Measurements from ENCODE around the gene OR56B1.

The OR56B1 gene

GRCh38 chr11:5727691-5728090, 8.6 kb upstream of the OR56B1 start:
- Histone ChIP-seq H3K4me1 (ENCODE audit: control insufficient read depth, insufficient read depth, low read length, poor library complexity, severe bottlenecking) (no peaks in the 10 kb centered on the region), H3K9me3 (ENCODE audit: control insufficient read depth, low read length) (no peaks in the 10 kb centered on the region), H3K27ac (ENCODE audit: low read depth, low read length, severe bottlenecking) (no peak overlapping the region), H3K4me3 (ENCODE audit: extremely low read depth, insufficient read depth, low read length, poor library complexity, severe bottlenecking) (no peak overlapping the region), H3K36me3 (ENCODE audit: control insufficient read depth, insufficient read depth, low read length) (no peaks in the 10 kb centered on the region)
- WGBS, 2 experiments (ENCODE audit: insufficient coverage in 2 of 2), result 100% methylated on average over 1 of the region's 1 CpG; no CpG with 5 or more reads in 1 of the 2 experiments

GRCh38 chr11:5737091-5737490, 843 bp downstream of the OR56B1 start:
- Histone ChIP-seq H3K36me3 (ENCODE audit: control insufficient read depth, insufficient read depth, low read length) (no peaks in the 10 kb centered on the region), H3K4me3 (ENCODE audit: extremely low read depth, insufficient read depth, low read length, poor library complexity, severe bottlenecking) (no peak overlapping the region), H3K4me1 (ENCODE audit: control insufficient read depth, insufficient read depth, low read length, poor library complexity, severe bottlenecking) (no peaks in the 10 kb centered on the region), H3K27ac (ENCODE audit: low read depth, low read length, severe bottlenecking) (no peak overlapping the region), H3K9me3 (ENCODE audit: control insufficient read depth, low read length) (no peaks in the 10 kb centered on the region)

- Histone ChIP-seq H3K27ac (ENCODE audit: low read depth, low read length, severe bottlenecking) (no peak overlapping the region), H3K4me3 (ENCODE audit: extremely low read depth, insufficient read depth, low read length, poor library complexity, severe bottlenecking) (no peak overlapping the region), H3K9me3 (ENCODE audit: control insufficient read depth, low read length) (no peaks in the 10 kb centered on the region), H3K36me3 (ENCODE audit: control insufficient read depth, insufficient read depth, low read length) (no peaks in the 10 kb centered on the region), H3K4me1 (ENCODE audit: control insufficient read depth, insufficient read depth, low read length, poor library complexity, severe bottlenecking) (no peaks in the 10 kb centered on the region)
- whole genome bisulfite sequencing, 2 experiments (ENCODE audit: insufficient coverage in 2 of 2), result 83 to 89% methylated on average over 3 to 4 of the region's 6 CpGs
Measured at GRCh38 chr11:5737670-5738392, 1.6 kb downstream of the OR56B1 start.

GRCh38 chr11:5738431-5738830, 2.2 kb downstream of the OR56B1 start:
- no CpG with 5 or more reads among the region's 1 CpG for whole genome bisulfite sequencing, 2 experiments (ENCODE audit: insufficient coverage in 2 of 2)
- H3K27ac ChIP-seq (ENCODE audit: low read depth, low read length, severe bottlenecking), result no peak overlapping the region
- H3K36me3 ChIP-seq (ENCODE audit: control insufficient read depth, insufficient read depth, low read length), result no peaks in the 10 kb centered on the region
- H3K9me3 ChIP-seq (ENCODE audit: control insufficient read depth, low read length), result no peaks in the 10 kb centered on the region
- no peak overlapping the region for H3K4me3 ChIP-seq (ENCODE audit: extremely low read depth, insufficient read depth, low read length, poor library complexity, severe bottlenecking)
- no peaks in the 10 kb centered on the region for H3K4me1 ChIP-seq (ENCODE audit: control insufficient read depth, insufficient read depth, low read length, poor library complexity, severe bottlenecking)

- WGBS, 2 experiments (ENCODE audit: insufficient coverage in 2 of 2), result 86 to 100% methylated on average over 1 of the region's 3 CpGs
Measured at GRCh38 chr11:5746614-5747013, 10.4 kb downstream of the OR56B1 start.

GRCh38 chr11:5749836-5750235, 13.6 kb downstream of the OR56B1 start:
- Histone ChIP-seq H3K27ac (ENCODE audit: low read depth, low read length, severe bottlenecking) (no peak overlapping the region), H3K36me3 (ENCODE audit: control insufficient read depth, insufficient read depth, low read length) (no peaks in the 10 kb centered on the region), H3K4me1 (ENCODE audit: control insufficient read depth, insufficient read depth, low read length, poor library complexity, severe bottlenecking) (no peaks in the 10 kb centered on the region), H3K9me3 (ENCODE audit: control insufficient read depth, low read length) (no peaks in the 10 kb centered on the region), H3K4me3 (ENCODE audit: extremely low read depth, insufficient read depth, low read length, poor library complexity, severe bottlenecking) (no peak overlapping the region)
- WGBS, 2 experiments (ENCODE audit: insufficient coverage in 2 of 2), result no CpG with 5 or more reads among the region's 3 CpGs

More at GRCh38 chr11:5746614-5747013, 10.4 kb downstream of the OR56B1 start:
- no peaks in the 10 kb centered on the region for H3K4me1 ChIP-seq (ENCODE audit: control insufficient read depth, insufficient read depth, low read length, poor library complexity, severe bottlenecking)
- no peak overlapping the region for H3K4me3 ChIP-seq (ENCODE audit: extremely low read depth, insufficient read depth, low read length, poor library complexity, severe bottlenecking)
- no peaks in the 10 kb centered on the region for H3K36me3 ChIP-seq (ENCODE audit: control insufficient read depth, insufficient read depth, low read length)
- no peaks in the 10 kb centered on the region for H3K9me3 ChIP-seq (ENCODE audit: control insufficient read depth, low read length)
- no peak overlapping the region for H3K27ac ChIP-seq (ENCODE audit: low read depth, low read length, severe bottlenecking)

- H3K4me3 ChIP-seq (ENCODE audit: extremely low read depth, insufficient read depth, low read length, poor library complexity, severe bottlenecking), result no peak within 1 kb of the TSS
- H3K27ac ChIP-seq (ENCODE audit: low read depth, low read length, severe bottlenecking), result no peak within 1 kb of the TSS
- H3K4me1 ChIP-seq (ENCODE audit: control insufficient read depth, insufficient read depth, low read length, poor library complexity, severe bottlenecking), result no peaks in the 10 kb centered on the region
- no CpG with 5 or more reads among the region's 1 CpG for WGBS, 2 experiments (ENCODE audit: insufficient coverage in 2 of 2)
- H3K9me3 ChIP-seq (ENCODE audit: control insufficient read depth, low read length), result no peaks in the 10 kb centered on the region
- no peaks in the 10 kb centered on the region for H3K36me3 ChIP-seq (ENCODE audit: control insufficient read depth, insufficient read depth, low read length)
Measured at GRCh38 chr11:5753943-5754342, 17.7 kb downstream of the OR56B1 start, which contains the start of gene OR52N4. Gene OR52N4 (plus strand): TSS chr11:5754243. CDS start chr11:5754741, 498 bp downstream.

GRCh38 chr11:5767056-5767455, 30.8 kb downstream of the OR56B1 start:
- H3K9me3 ChIP-seq (ENCODE audit: control insufficient read depth, low read length), result no peaks in the 10 kb centered on the region
- no peak overlapping the region for H3K27ac ChIP-seq (ENCODE audit: low read depth, low read length, severe bottlenecking)
- H3K36me3 ChIP-seq (ENCODE audit: control insufficient read depth, insufficient read depth, low read length), result no peaks in the 10 kb centered on the region
- no CpG with 5 or more reads among the region's 1 CpG for whole genome bisulfite sequencing, 2 experiments (ENCODE audit: insufficient coverage in 2 of 2)
- H3K4me3 ChIP-seq (ENCODE audit: extremely low read depth, insufficient read depth, low read length, poor library complexity, severe bottlenecking), result no peak overlapping the region
- H3K4me1 ChIP-seq (ENCODE audit: control insufficient read depth, insufficient read depth, low read length, poor library complexity, severe bottlenecking), result no peaks in the 10 kb centered on the region

- WGBS, 2 experiments (ENCODE audit: insufficient coverage in 2 of 2), result no CpG with 5 or more reads among the region's 4 CpGs
- no peak within 1 kb of the TSS for H3K27ac ChIP-seq (ENCODE audit: low read depth, low read length, severe bottlenecking)
Measured at GRCh38 chr11:5783255-5783654, 47.0 kb downstream of the OR56B1 start, which contains the start of gene OR52N5. Gene OR52N5 (minus strand): TSS chr11:5783355. CDS start chr11:5778634, 4,721 bp downstream.

More at GRCh38 chr11:5783255-5783654, 47.0 kb downstream of the OR56B1 start, which contains the start of gene OR52N5:
- Histone ChIP-seq H3K36me3 (ENCODE audit: control insufficient read depth, insufficient read depth, low read length) (no peaks in the 10 kb centered on the region), H3K9me3 (ENCODE audit: control insufficient read depth, low read length) (no peaks in the 10 kb centered on the region), H3K4me3 (ENCODE audit: extremely low read depth, insufficient read depth, low read length, poor library complexity, severe bottlenecking) (no peak within 1 kb of the TSS), H3K4me1 (ENCODE audit: control insufficient read depth, insufficient read depth, low read length, poor library complexity, severe bottlenecking) (no peaks in the 10 kb centered on the region)

All from mesodermal cell (in vitro differentiated cells).